Lung (tissue), 12 donors: Measurements from ENCODE around the gene ZNF236. TPM values are rescaled to one million over a fixed set of nuclear protein-coding genes. Genes with fewer than 3 reads are reported as not detected.

ENCODE experiments used
- ATAC-seq: fragments of 200-7000 bp; cut with Tn5 transposase; one replicate; pipeline ENCODE4 v1.9.1; 2020; ENCODE audit warnings: moderate number of reproducible peaks; ENCODE audit not compliant: insufficient read depth, low FRiP score
- DNase-seq, 3 donors: peaks; one replicate each; pipeline ENCODE4 v3.0.0-alpha.2; 2013 to 2017
- H3K27ac ChIP-seq, 2 donors: one replicate each; pipeline ENCODE4 v1.5.1; 2013; ENCODE audit warnings: mild to moderate bottlenecking in 2 of 2, moderate library complexity in 2 of 2, control low read depth in 1 of 2, inconsistent platforms in 1 of 2, low read depth in 1 of 2, low read length in 1 of 2
- H3K27me3 ChIP-seq, 3 donors: one replicate each; pipeline ENCODE4 v1.5.1; 2013; ENCODE audit warnings: low read length in 2 of 3; ENCODE audit not compliant: control insufficient read depth in 3 of 3, insufficient read depth in 3 of 3
- H3K36me3 ChIP-seq, 4 donors: one replicate each; pipeline ENCODE4 v1.5.1; 2013; ENCODE audit warnings: low read length in 4 of 4, mild to moderate bottlenecking in 1 of 4, moderate library complexity in 1 of 4; ENCODE audit not compliant: control insufficient read depth in 4 of 4, insufficient read depth in 4 of 4
- H3K4me1 ChIP-seq, 5 donors: one replicate each; pipeline ENCODE4 v1.5.1; 2013; ENCODE audit warnings: low read length in 5 of 5, mild to moderate bottlenecking in 2 of 5, moderate library complexity in 1 of 5; ENCODE audit not compliant: control insufficient read depth in 5 of 5, insufficient read depth in 5 of 5
- H3K4me3 ChIP-seq: one replicate; pipeline ENCODE4 v1.5.1; 2013; ENCODE audit warnings: mild to moderate bottlenecking, control low read depth, moderate library complexity
- H3K9ac ChIP-seq, 2 donors: one replicate each; pipeline ENCODE4 v1.5.1; 2013; ENCODE audit warnings: low read length in 2 of 2, control low read depth in 1 of 2; ENCODE audit not compliant: insufficient read depth in 1 of 2
- H3K9me3 ChIP-seq, 4 donors: one replicate each; pipeline ENCODE4 v1.5.1; 2013; ENCODE audit warnings: low read length in 3 of 4, mild to moderate bottlenecking in 1 of 4, moderate library complexity in 1 of 4; ENCODE audit not compliant: control insufficient read depth in 4 of 4, insufficient read depth in 3 of 4
- WGBS, 2 donors: extraction: QIAGEN DNeasy Blood & Tissue Kit; methylation state at CpG; one replicate each; pipeline ENCODE4 v1.1.7; 2013; 5-methylcytosine and 5-hydroxymethylcytosine counted together
- polyA plus RNA-seq, 2 donors: library from polyadenylated mRNA; stranded (reverse); fragments of 200-250 nt; gene quantifications; one replicate each; pipeline ENCODE4 v1.2.1, GENCODE V29; 2013
- total RNA-seq, 2 donors: library from RNA; depleted of rRNA in 1 of 2; stranded (reverse); fragments of >200 nt in 1 of 2; gene quantifications; one replicate each; pipeline ENCODE4 v1.2.1, GENCODE V29; 2014 to 2021
- TF ChIP-seq, protein P1 (sequence below): IDR thresholded peaks from 2 replicates; pipeline ENCODE4 v1.5.1; 2012; ENCODE audit warnings: mild to moderate bottlenecking; ENCODE audit errors: control extremely low read depth, extremely low read depth
- donor health status: control.
- donor health status: control.
- donor health status: Bipolar disorder and iron deficiency.
- donor health status: healthy.
- donor health status: DM: yes; HTN: yes; CAD: no.

ZNF236 gene
- total and polyA plus RNA-seq, 4 donors = 2.4 to 23.1 (median 8.8) TPM

GRCh38 chr18:76967721-76968472, 145.5 kb downstream of the ZNF236 start:
- peaks cover 0 to 11% (median 4%) of the 10 kb centered on the region in 4 donors for H3K36me3 ChIP-seq
- DNase-seq = no peak
- 57 to 64% methylated on average over 17 of the region's 17 CpGs for WGBS, 2 donors
- H3K9me3 ChIP-seq = no peaks in the 10 kb centered on the region
- H3K4me1 ChIP-seq = peaks cover 0 to 5% (median 0%) of the 10 kb centered on the region in 5 donors
- H3K9ac ChIP-seq = no peak overlapping the region
- no peaks in the 10 kb centered on the region for H3K27me3 ChIP-seq
- H3K4me3 ChIP-seq = no peak overlapping the region
- ATAC-seq = no peak
- no peak overlapping the region for H3K27ac ChIP-seq
- TF ChIP-seq, protein P1, sequence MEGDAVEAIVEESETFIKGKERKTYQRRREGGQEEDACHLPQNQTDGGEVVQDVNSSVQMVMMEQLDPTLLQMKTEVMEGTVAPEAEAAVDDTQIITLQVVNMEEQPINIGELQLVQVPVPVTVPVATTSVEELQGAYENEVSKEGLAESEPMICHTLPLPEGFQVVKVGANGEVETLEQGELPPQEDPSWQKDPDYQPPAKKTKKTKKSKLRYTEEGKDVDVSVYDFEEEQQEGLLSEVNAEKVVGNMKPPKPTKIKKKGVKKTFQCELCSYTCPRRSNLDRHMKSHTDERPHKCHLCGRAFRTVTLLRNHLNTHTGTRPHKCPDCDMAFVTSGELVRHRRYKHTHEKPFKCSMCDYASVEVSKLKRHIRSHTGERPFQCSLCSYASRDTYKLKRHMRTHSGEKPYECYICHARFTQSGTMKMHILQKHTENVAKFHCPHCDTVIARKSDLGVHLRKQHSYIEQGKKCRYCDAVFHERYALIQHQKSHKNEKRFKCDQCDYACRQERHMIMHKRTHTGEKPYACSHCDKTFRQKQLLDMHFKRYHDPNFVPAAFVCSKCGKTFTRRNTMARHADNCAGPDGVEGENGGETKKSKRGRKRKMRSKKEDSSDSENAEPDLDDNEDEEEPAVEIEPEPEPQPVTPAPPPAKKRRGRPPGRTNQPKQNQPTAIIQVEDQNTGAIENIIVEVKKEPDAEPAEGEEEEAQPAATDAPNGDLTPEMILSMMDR = no peak

DNA sequence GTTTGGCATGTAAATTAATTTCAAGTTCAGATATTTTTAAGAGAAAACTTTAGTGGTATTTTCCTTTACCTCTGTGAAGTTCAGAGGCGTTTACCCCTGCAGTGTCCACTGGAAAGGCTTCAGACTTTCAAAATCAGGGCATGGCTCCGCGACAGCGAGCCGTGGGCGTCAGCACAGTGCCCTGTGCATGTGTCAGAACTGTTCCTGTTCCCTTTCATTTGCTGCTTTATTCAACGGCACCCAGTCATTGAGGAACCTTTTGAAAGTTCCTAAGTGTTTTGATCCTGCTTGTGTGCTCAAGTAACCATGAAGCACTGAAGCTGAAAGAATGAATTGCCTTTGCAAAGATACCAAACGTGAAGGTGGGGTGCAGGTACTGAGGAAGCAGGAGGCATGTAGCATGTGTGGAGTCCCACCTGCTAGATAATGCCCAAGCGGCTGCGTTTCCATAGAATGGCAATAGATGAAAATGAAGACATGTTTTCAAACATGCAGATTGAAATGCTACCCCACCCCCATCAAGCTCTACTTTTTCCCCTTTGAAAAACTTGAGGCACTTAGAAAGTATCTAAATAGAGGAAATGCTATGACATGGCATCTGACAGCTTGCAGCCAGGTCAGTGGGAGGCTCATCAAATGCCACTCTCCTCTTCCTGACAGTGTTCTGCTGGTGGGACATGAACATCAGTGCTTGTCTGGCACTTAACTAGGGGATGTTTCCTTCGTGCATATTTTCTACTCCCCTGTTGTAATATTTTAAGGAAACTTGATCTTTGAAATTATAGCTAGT, 148.6 kb downstream of the ZNF236 start:
- ATAC-seq (no peak), DNase-seq (no peak)
- Histone ChIP-seq H3K27ac (no peak overlapping the region), H3K27me3 (no peaks in the 10 kb centered on the region), H3K9ac (no peak overlapping the region), H3K4me3 (no peak overlapping the region), H3K4me1 (peaks cover 0 to 13% (median 0%) of the 10 kb centered on the region in 5 donors), H3K9me3 (no peaks in the 10 kb centered on the region), H3K36me3 (peaks cover 0 to 11% (median 6%) of the 10 kb centered on the region in 4 donors)
- TF ChIP-seq, protein P1 = no peak
- WGBS, 2 donors = 70 to 74% methylated on average over 11 of the region's 11 CpGs

- TF ChIP-seq, protein P1 = no peak
- peaks cover 0 to 5% (median 4%) of the 10 kb centered on the region in 4 donors for H3K36me3 ChIP-seq
- no peaks in the 10 kb centered on the region for H3K9me3 ChIP-seq
- no peaks in the 10 kb centered on the region for H3K27me3 ChIP-seq
- 86 to 95% methylated on average over 6 of the region's 6 CpGs for WGBS, 2 donors
- DNase-seq = no peak
- H3K4me1 ChIP-seq = peaks cover 0 to 15% (median 0%) of the 10 kb centered on the region in 5 donors
- no peak for ATAC-seq
- H3K27ac ChIP-seq = no peak overlapping the region
- H3K4me3 ChIP-seq = no peak overlapping the region
- no peak overlapping the region for H3K9ac ChIP-seq
These were observed 149.9 kb downstream of the ZNF236 start for GRCh38 chr18:76972241-76972640.
